K562 (cell line): ENCODE results near the gene GRB10. TPM values are rescaled to one million over a fixed set of nuclear protein-coding genes. Genes with fewer than 3 reads are reported as not detected.

Experiments
- ATAC-seq: fragments of 200-7000 bp; cut with Tn5 transposase; 3 replicates; pipeline ENCODE4 v1.9.1; 2020; ENCODE audit warnings: moderate library complexity
- BruUV-seq: library from RNA; stranded (reverse); fragments of 400-500 nt; replicated peaks from 2 replicates; lab custom pipeline; 2021; lab: Mats Ljungman, UMichigan
- CTCF ChIA-PET: fragments of 300-600 bp; formaldehyde crosslinking; extraction: SDS; loops from one replicate; lab custom pipeline; 2021; ENCODE audit warnings: low intra/inter-chr PET ratio; lab: Yijun Ruan, JAX
- POLR2A ChIA-PET: fragments of 300-600, 350-650 bp; sonication (Branson Sonifier 250); formaldehyde crosslinking; extraction: SDS; loops from one replicate; lab custom pipeline; 2021; ENCODE audit warnings: antibody characterized with exemption, inconsistent platforms; lab: Yijun Ruan, JAX
- DNase-seq, 4 experiments: peaks; one replicate each; pipeline versions ENCODE4 v3.0.0 to v3.0.0-alpha.2; 2011 to 2018; ENCODE audit warnings: low spot score in 3 of 4, mixed read lengths in 3 of 4; ENCODE audit errors: extremely low read depth in 1 of 4
- FAIRE-seq: peaks from 2 replicates; lab custom pipeline; 2011; peaks lifted over from hg19 to GRCh38; lab: Jason Lieb, UNC
- H2AFZ ChIP-seq: 2 replicates; pipeline ENCODE4 v1.6.0; 2011; ENCODE audit warnings: low read depth, low read length, control low read depth, inconsistent platforms
- H3K27ac ChIP-seq: fragments of 200-600 bp; 3 replicates; pipeline ENCODE4 v1.8.0; 2011; ENCODE audit warnings: low read depth, mild to moderate bottlenecking, control low read depth, inconsistent platforms, low read length, moderate library complexity, mixed read lengths; ENCODE audit errors: extremely low read depth
- H3K27me3 ChIP-seq, 2 experiments: fragments of 300-600 bp in 1 of 2; 2 replicates in 1 of 2; 3 replicates in 1 of 2; pipeline versions ENCODE4 v1.6.0 to v1.8.0; 2011; ENCODE audit warnings: inconsistent platforms in 2 of 2, low read length in 2 of 2, mild to moderate bottlenecking in 1 of 2, mixed read lengths in 1 of 2, moderate library complexity in 1 of 2; ENCODE audit not compliant: control insufficient read depth in 2 of 2, insufficient read depth in 2 of 2
- H3K36me3 ChIP-seq: fragments of 300-600 bp; 3 replicates; pipeline ENCODE4 v1.8.0; 2011; ENCODE audit warnings: mild to moderate bottlenecking, low read length, inconsistent platforms; ENCODE audit not compliant: control insufficient read depth, insufficient read depth
- H3K4me1 ChIP-seq, 2 experiments: fragments of 200-600 bp in 1 of 2; replicated peaks in 1 of 2; 2 replicates in 1 of 2; 3 replicates in 1 of 2; pipeline versions ENCODE4 v1.5.1 to v1.8.0; 2011; ENCODE audit warnings: inconsistent platforms in 2 of 2, low read length in 2 of 2, mild to moderate bottlenecking in 1 of 2, mixed read lengths in 1 of 2, moderate library complexity in 1 of 2; ENCODE audit not compliant: control insufficient read depth in 2 of 2, insufficient read depth in 2 of 2
- H3K4me2 ChIP-seq: 2 replicates; pipeline ENCODE4 v1.6.1; 2011; ENCODE audit warnings: low read length, control low read depth, inconsistent platforms, mixed read lengths; ENCODE audit not compliant: insufficient read depth
- H3K4me3 ChIP-seq: fragments of 200-600 bp; sonication (generic), shearing (Covaris generic); 2 replicates; pipeline ENCODE4 v1.5.1; 2016; ENCODE audit warnings: control low read depth, inconsistent platforms
- H3K79me2 ChIP-seq: fragments of 200-600 bp; 3 replicates; pipeline ENCODE4 v1.8.0; 2011; ENCODE audit warnings: low read length, inconsistent platforms; ENCODE audit not compliant: control insufficient read depth, insufficient read depth
- H3K9ac ChIP-seq, 2 experiments: 2 replicates each; pipeline versions ENCODE4 v1.6.0 to v1.6.1; 2011; ENCODE audit warnings: low read depth in 2 of 2, low read length in 2 of 2, control low read depth in 1 of 2, inconsistent platforms in 1 of 2, mild to moderate bottlenecking in 1 of 2, mixed read lengths in 1 of 2; ENCODE audit not compliant: insufficient read depth in 1 of 2
- H3K9me1 ChIP-seq: one replicate; pipeline ENCODE4 v1.6.0; 2011; ENCODE audit warnings: inconsistent platforms, mild to moderate bottlenecking, low read length, moderate library complexity; ENCODE audit not compliant: control insufficient read depth, insufficient read depth
- H3K9me3 ChIP-seq: replicated peaks from 2 replicates; pipeline ENCODE4 v1.5.1; 2011; ENCODE audit warnings: low read depth, low read length, inconsistent platforms; ENCODE audit not compliant: control insufficient read depth, insufficient read depth
- H4K20me1 ChIP-seq: replicated peaks from 2 replicates; pipeline ENCODE4 v1.6.1; 2011; ENCODE audit warnings: low read length, inconsistent platforms, mixed read lengths; ENCODE audit not compliant: control insufficient read depth, insufficient read depth
- ATF7 ChIP-seq: fragments of 450-650 bp; IDR thresholded peaks from 2 replicates; pipeline ENCODE4 v1.7.1; 2014; ENCODE audit warnings: mild to moderate bottlenecking, moderate library complexity
- CXXC5 ChIP-seq: fragments of 250-450 bp; sonication (Bioruptor Pico); IDR thresholded peaks from 2 replicates; pipeline ENCODE4 v1.8.0; 2022; ENCODE audit warnings: inconsistent platforms, mild to moderate bottlenecking, moderate library complexity
- EP300 ChIP-seq: IDR thresholded peaks from 2 replicates; pipeline ENCODE4 v1.6.1; 2012; ENCODE audit warnings: low read length, improper control_type of control experiment
- ILF3 ChIP-seq: fragments of 450-650 bp; IDR thresholded peaks from 2 replicates; pipeline ENCODE4 v1.6.1; 2018; ENCODE audit warnings: antibody characterized with exemption, mild to moderate bottlenecking, moderate library complexity, borderline replicate concordance
- PHB ChIP-seq: fragments of 250-450 bp; sonication (Bioruptor Pico); IDR thresholded peaks from 2 replicates; pipeline ENCODE4 v1.5.0; 2021
- SMAD3 ChIP-seq: fragments of 450-650 bp; formaldehyde crosslinking; conservative IDR thresholded peaks from 2 replicates; pipeline ENCODE4 v1.4.0; 2020; ENCODE audit warnings: mild to moderate bottlenecking
- WGBS: fragments of 100-300 bp; shearing (Covaris generic); methylation state at CpG from one replicate; pipeline ENCODE4 v1.1.6; 2016; ENCODE audit warnings: low coverage, mixed read lengths; ENCODE audit not compliant: insufficient coverage; ENCODE audit errors: missing lambda C conversion rate; 5-methylcytosine and 5-hydroxymethylcytosine counted together
- in situ Hi-C: fragments of 300-500 bp; cut with MboI; formaldehyde crosslinking; loops from 4 replicates; pipeline ENCODE4 v1.15.0; 2018; ENCODE audit warnings: inconsistent platforms, mixed read lengths
- intact Hi-C: fragments of 100-400 bp; cut with micrococcal nuclease; formaldehyde crosslinking; loops from 2 replicates; pipeline ENCODE4 v1.14.2; 2022
- polyA plus RNA-seq, 8 experiments: library from polyadenylated mRNA; depleted of rRNA in 4 of 8; stranded (reverse) in 5 of 8; unstranded in 3 of 8; fragments of >200 nt; fragmentation: Nextera tagmentation in 2 of 8; fragmentation: Illumina TruSeq in 1 of 8; extraction: Ambion mirVana in 2 of 8; extraction: Trizol in 1 of 8; gene quantifications; 2 replicates each; pipeline versions ENCODE4 v1.2.1 to v1.2.3, GENCODE V29; 2011 to 2014; ENCODE audit warnings: inconsistent platforms in 1 of 8, missing spikeins in 1 of 8
- total RNA-seq, 7 experiments: library from RNA; depleted of rRNA in 6 of 7; stranded (reverse); fragments of >200 nt in 6 of 7; fragmentation: Illumina TruSeq in 2 of 7; extraction: Trizol in 2 of 7; gene quantifications; 2 replicates each; pipeline versions ENCODE4 v1.2.1 to v1.2.3, GENCODE V29; 2011 to 2021; ENCODE audit warnings: low replicate concordance in 1 of 7
- TF ChIP-seq, protein P1 (sequence below): fragments of 250-450 bp; sonication (Bioruptor Pico); IDR thresholded peaks from 2 replicates; pipeline ENCODE4 v1.4.0; 2020; ENCODE audit warnings: mild to moderate bottlenecking, moderate library complexity
- TF ChIP-seq, protein P2 (sequence below): fragments of 450-650 bp; IDR thresholded peaks from one replicate; pipeline ENCODE4 v1.6.1; 2018; ENCODE audit warnings: mild to moderate bottlenecking, moderate library complexity; ENCODE audit not compliant: partially characterized antibody
- TF ChIP-seq, protein P3 (sequence below): sonication (generic); formaldehyde crosslinking; IDR thresholded peaks from 2 replicates; pipeline ENCODE4 v1.8.0; 2022; ENCODE audit warnings: mild to moderate bottlenecking, missing genetic modification reagents
- TF ChIP-seq, protein P4 (sequence below), 2 experiments: fragments of 450-650 bp in 1 of 2; sonication (generic) in 1 of 2; formaldehyde crosslinking in 1 of 2; IDR thresholded peaks in 1 of 2; conservative IDR thresholded peaks in 1 of 2; 2 replicates each; pipeline versions ENCODE4 v1.6.1 to v1.8.1; 2016 to 2023; ENCODE audit warnings: mild to moderate bottlenecking in 2 of 2, moderate library complexity in 2 of 2, inconsistent platforms in 1 of 2, missing genetic modification reagents in 1 of 2

The GRB10 gene
- total and polyA plus RNA-seq, 9 of the 15 experiments (the other 6 are each of a cell fraction or from before 2014, with no cell fraction given), result 8.9 to 88.5 (median 40.7) TPM

DNA sequence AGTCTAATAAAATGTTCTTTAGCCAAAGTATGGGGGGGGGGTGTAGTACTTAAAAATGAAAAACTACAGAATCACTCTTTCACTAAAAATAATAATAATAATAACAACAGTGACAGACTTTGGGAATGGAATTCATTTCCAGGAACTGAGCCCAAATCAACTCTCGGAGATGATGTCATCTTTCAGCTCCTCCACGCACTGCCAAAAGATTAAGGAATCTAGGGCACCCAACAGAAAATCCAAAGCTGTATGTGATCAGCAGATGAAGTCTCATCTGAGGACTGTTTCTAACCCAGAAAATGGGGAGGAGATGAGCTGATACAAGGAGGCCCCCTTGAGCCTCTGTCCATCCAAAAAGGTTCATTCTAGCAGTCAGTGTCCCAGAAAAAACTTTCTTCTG lies 54.5 kb downstream of the GRB10 start:
- in situ Hi-C loops (no loop called here), intact Hi-C loops (loop anchor here (5.0 kb wide), 1 partner anchor 64 kb away; no protein-coding TSS in a partner anchor)
- WGBS, result 42% methylated on average over 2 of the region's 2 CpGs
- peaks cover 39% of the 10 kb centered on the region for H4K20me1 ChIP-seq
- H2AFZ ChIP-seq, result no peak overlapping the region
- H3K27ac ChIP-seq, result no peak overlapping the region
- H3K79me2 ChIP-seq, result peaks cover 79% of the 10 kb centered on the region
- ChIA-PET POLR2A (no interaction called here), CTCF (no interaction called here)
- peaks cover 0 to 6% of the 10 kb centered on the region in 2 experiments; a peak in 3 of 5 replicates for H3K4me1 ChIP-seq
- no peak overlapping the region for H3K4me2 ChIP-seq
- no peak for ATAC-seq
- no peak overlapping the region for H3K4me3 ChIP-seq
- no peaks in the 10 kb centered on the region for H3K27me3 ChIP-seq
- DNase-seq, result no peak
- no TSS peak for BruUV-seq
- peaks cover 17% of the 10 kb centered on the region; the same call in 2 of the 3 replicates for H3K36me3 ChIP-seq
- no peak overlapping the region for H3K9ac ChIP-seq
- FAIRE-seq, result no peak
- no peaks in the 10 kb centered on the region for H3K9me3 ChIP-seq
- H3K9me1 ChIP-seq, result no peaks in the 10 kb centered on the region
- TF ChIP-seq, protein P1, sequence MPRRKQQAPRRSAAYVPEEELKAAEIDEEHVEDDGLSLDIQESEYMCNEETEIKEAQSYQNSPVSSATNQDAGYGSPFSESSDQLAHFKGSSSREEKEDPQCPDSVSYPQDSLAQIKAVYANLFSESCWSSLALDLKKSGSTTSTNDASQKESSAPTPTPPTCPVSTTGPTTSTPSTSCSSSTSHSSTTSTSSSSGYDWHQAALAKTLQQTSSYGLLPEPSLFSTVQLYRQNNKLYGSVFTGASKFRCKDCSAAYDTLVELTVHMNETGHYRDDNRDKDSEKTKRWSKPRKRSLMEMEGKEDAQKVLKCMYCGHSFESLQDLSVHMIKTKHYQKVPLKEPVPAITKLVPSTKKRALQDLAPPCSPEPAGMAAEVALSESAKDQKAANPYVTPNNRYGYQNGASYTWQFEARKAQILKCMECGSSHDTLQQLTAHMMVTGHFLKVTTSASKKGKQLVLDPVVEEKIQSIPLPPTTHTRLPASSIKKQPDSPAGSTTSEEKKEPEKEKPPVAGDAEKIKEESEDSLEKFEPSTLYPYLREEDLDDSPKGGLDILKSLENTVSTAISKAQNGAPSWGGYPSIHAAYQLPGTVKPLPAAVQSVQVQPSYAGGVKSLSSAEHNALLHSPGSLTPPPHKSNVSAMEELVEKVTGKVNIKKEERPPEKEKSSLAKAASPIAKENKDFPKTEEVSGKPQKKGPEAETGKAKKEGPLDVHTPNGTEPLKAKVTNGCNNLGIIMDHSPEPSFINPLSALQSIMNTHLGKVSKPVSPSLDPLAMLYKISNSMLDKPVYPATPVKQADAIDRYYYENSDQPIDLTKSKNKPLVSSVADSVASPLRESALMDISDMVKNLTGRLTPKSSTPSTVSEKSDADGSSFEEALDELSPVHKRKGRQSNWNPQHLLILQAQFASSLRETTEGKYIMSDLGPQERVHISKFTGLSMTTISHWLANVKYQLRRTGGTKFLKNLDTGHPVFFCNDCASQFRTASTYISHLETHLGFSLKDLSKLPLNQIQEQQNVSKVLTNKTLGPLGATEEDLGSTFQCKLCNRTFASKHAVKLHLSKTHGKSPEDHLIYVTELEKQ (CRISPR knock-in tag), result no peak
- TF ChIP-seq EP300, result no peak
- TF ChIP-seq PHB (CRISPR knock-in tag), result no peak
- no peak for TF ChIP-seq CXXC5 (CRISPR knock-in tag)
- no peak for TF ChIP-seq SMAD3 (CRISPR knock-in tag)
- TF ChIP-seq ATF7, result peak; percentile 45; the same call in 1 of the 2 replicates
- no peak for TF ChIP-seq ILF3
- TF ChIP-seq, protein P2, sequence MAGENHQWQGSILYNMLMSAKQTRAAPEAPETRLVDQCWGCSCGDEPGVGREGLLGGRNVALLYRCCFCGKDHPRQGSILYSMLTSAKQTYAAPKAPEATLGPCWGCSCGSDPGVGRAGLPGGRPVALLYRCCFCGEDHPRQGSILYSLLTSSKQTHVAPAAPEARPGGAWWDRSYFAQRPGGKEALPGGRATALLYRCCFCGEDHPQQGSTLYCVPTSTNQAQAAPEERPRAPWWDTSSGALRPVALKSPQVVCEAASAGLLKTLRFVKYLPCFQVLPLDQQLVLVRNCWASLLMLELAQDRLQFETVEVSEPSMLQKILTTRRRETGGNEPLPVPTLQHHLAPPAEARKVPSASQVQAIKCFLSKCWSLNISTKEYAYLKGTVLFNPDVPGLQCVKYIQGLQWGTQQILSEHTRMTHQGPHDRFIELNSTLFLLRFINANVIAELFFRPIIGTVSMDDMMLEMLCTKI, result no peak
- TF ChIP-seq, protein P3, sequence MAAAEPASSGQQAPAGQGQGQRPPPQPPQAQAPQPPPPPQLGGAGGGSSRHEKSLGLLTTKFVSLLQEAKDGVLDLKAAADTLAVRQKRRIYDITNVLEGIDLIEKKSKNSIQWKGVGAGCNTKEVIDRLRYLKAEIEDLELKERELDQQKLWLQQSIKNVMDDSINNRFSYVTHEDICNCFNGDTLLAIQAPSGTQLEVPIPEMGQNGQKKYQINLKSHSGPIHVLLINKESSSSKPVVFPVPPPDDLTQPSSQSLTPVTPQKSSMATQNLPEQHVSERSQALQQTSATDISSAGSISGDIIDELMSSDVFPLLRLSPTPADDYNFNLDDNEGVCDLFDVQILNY (CRISPR knock-in tag), result no peak
- TF ChIP-seq, protein P4, sequence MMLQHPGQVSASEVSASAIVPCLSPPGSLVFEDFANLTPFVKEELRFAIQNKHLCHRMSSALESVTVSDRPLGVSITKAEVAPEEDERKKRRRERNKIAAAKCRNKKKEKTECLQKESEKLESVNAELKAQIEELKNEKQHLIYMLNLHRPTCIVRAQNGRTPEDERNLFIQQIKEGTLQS (IDR thresholded peaks at IDR 0.05), result peak; percentile 80
- TF ChIP-seq, protein P4 (CRISPR knock-in tag; conservative IDR thresholded peaks at IDR 0.05), result no peak
